Mesenchymal stem cell (in vitro differentiated cells and primary cell): ENCODE results near the gene DSP.
A peak's percentile ranks its signal among the peaks of the same experiment; 100 is the strongest.

Experiments
- DNase-seq: peaks from one replicate; pipeline ENCODE4 v3.0.0-alpha.2; 2013
- H2AFZ ChIP-seq: one replicate; pipeline ENCODE4 v1.6.1; 2013; ENCODE audit warnings: low read depth, mild to moderate bottlenecking, control low read depth, inconsistent platforms, low read length, moderate library complexity
- H2AK5ac ChIP-seq: 2 replicates; pipeline ENCODE4 v1.6.1; 2013; ENCODE audit warnings: low read length, moderate library complexity, mild to moderate bottlenecking, inconsistent platforms; ENCODE audit not compliant: severe bottlenecking
- H2BK120ac ChIP-seq: one replicate; pipeline ENCODE4 v1.6.1; 2013; ENCODE audit warnings: low read depth, mild to moderate bottlenecking, inconsistent platforms, low read length, moderate library complexity
- H2BK12ac ChIP-seq, 2 experiments: one replicate each; pipeline ENCODE4 v1.6.1; 2013; ENCODE audit warnings: inconsistent platforms in 2 of 2, low read length in 2 of 2, mild to moderate bottlenecking in 2 of 2, moderate library complexity in 2 of 2, control low read depth in 1 of 2
- H2BK15ac ChIP-seq: one replicate; pipeline ENCODE4 v1.6.1; 2013; ENCODE audit warnings: mild to moderate bottlenecking, low read depth, inconsistent platforms; ENCODE audit not compliant: poor library complexity, severe bottlenecking
- H2BK5ac ChIP-seq: 2 replicates; pipeline ENCODE4 v1.6.1; 2013; ENCODE audit warnings: low read depth, mild to moderate bottlenecking, low read length, control low read depth, inconsistent platforms; ENCODE audit not compliant: poor library complexity, severe bottlenecking
- H3K14ac ChIP-seq, 2 experiments: one replicate each; pipeline ENCODE4 v1.6.1; 2013; ENCODE audit warnings: inconsistent platforms in 2 of 2, low read length in 2 of 2, control low read depth in 1 of 2, mild to moderate bottlenecking in 1 of 2, moderate library complexity in 1 of 2
- H3K18ac ChIP-seq, 2 experiments: one replicate each; pipeline ENCODE4 v1.6.1; 2013; ENCODE audit warnings: inconsistent platforms in 2 of 2, low read length in 2 of 2, control low read depth in 1 of 2, low read depth in 1 of 2, mild to moderate bottlenecking in 1 of 2
- H3K23ac ChIP-seq, 2 experiments: one replicate each; pipeline ENCODE4 v1.6.1; 2013; ENCODE audit warnings: inconsistent platforms in 2 of 2, low read length in 2 of 2, mild to moderate bottlenecking in 2 of 2, moderate library complexity in 2 of 2, control low read depth in 1 of 2
- H3K27ac ChIP-seq: 2 replicates; pipeline ENCODE4 v1.5.1; 2013; ENCODE audit warnings: mild to moderate bottlenecking, moderate library complexity, low read length, control low read depth, inconsistent platforms; ENCODE audit not compliant: poor library complexity, severe bottlenecking
- H3K27me3 ChIP-seq, 2 experiments: 2 replicates each; pipeline versions ENCODE4 v1.6.1 to v1.7.0; 2013; ENCODE audit warnings: low read length in 2 of 2, mild to moderate bottlenecking in 2 of 2, moderate library complexity in 2 of 2, control low read depth in 1 of 2, inconsistent platforms in 1 of 2; ENCODE audit not compliant: control insufficient read depth in 1 of 2, insufficient read depth in 1 of 2
- H3K36me3 ChIP-seq, 2 experiments: 2 replicates each; pipeline versions ENCODE4 v1.6.1 to v1.7.0; 2013; ENCODE audit warnings: low read length in 2 of 2, control low read depth in 1 of 2, inconsistent platforms in 1 of 2, low read depth in 1 of 2, mild to moderate bottlenecking in 1 of 2; ENCODE audit not compliant: insufficient read depth in 2 of 2, control insufficient read depth in 1 of 2
- H3K4ac ChIP-seq, 2 experiments: one replicate each; pipeline ENCODE4 v1.6.1; 2013; ENCODE audit warnings: inconsistent platforms in 2 of 2, low read length in 2 of 2, mild to moderate bottlenecking in 2 of 2, moderate library complexity in 2 of 2, control low read depth in 1 of 2, low read depth in 1 of 2
- H3K4me1 ChIP-seq: 2 replicates; pipeline ENCODE4 v1.6.1; 2013; ENCODE audit warnings: low read depth, low read length, control low read depth; ENCODE audit not compliant: control insufficient read depth, insufficient read depth
- H3K4me2 ChIP-seq: 2 replicates; pipeline ENCODE4 v1.6.1; 2013; ENCODE audit warnings: low read length, mild to moderate bottlenecking, inconsistent platforms; ENCODE audit not compliant: poor library complexity, severe bottlenecking
- H3K4me3 ChIP-seq, 2 experiments: 2 replicates each; pipeline versions ENCODE4 v1.5.1 to v1.7.0; 2013; ENCODE audit warnings: low read length in 2 of 2, mild to moderate bottlenecking in 2 of 2, control low read depth in 1 of 2, low read depth in 1 of 2; ENCODE audit not compliant: insufficient read depth in 1 of 2
- H3K79me1 ChIP-seq: replicated peaks from 2 replicates; pipeline ENCODE4 v1.6.1; 2013; ENCODE audit warnings: mild to moderate bottlenecking, control low read depth, low read length, inconsistent platforms; ENCODE audit not compliant: poor library complexity, severe bottlenecking
- H3K9ac ChIP-seq: 2 replicates; pipeline ENCODE4 v1.7.0; 2013; ENCODE audit warnings: mild to moderate bottlenecking, low read length, moderate library complexity
- H3K9me3 ChIP-seq: 2 replicates; pipeline ENCODE4 v1.7.0; 2013; ENCODE audit warnings: mild to moderate bottlenecking, low read length; ENCODE audit not compliant: control insufficient read depth
- H4K8ac ChIP-seq: one replicate; pipeline ENCODE4 v1.6.1; 2013; ENCODE audit warnings: inconsistent platforms, mild to moderate bottlenecking, low read length, moderate library complexity
- H4K91ac ChIP-seq: one replicate; pipeline ENCODE4 v1.6.1; 2013; ENCODE audit warnings: mild to moderate bottlenecking, low read length, inconsistent platforms
- WGBS: methylation state at CpG from one replicate; pipeline ENCODE4 v1.1.7; 2013; ENCODE audit warnings: mixed read lengths; 5-methylcytosine and 5-hydroxymethylcytosine counted together

Gene DSP

GRCh38 chr6:7526755-7527154, 14.7 kb upstream of the DSP start:
- Histone ChIP-seq H2BK120ac (no peak overlapping the region), H2BK15ac (no peak overlapping the region), H3K79me1 (no peaks in the 10 kb centered on the region), H3K27ac (no peak overlapping the region), H2BK5ac (no peak overlapping the region), H3K4ac (no peak overlapping the region), H2AFZ (no peak overlapping the region), H3K14ac (no peak overlapping the region), H3K18ac (no peak overlapping the region), H4K8ac (no peak overlapping the region), H4K91ac (no peak overlapping the region), H3K36me3 (no peaks in the 10 kb centered on the region), H3K4me2 (no peak overlapping the region), H3K4me1 (peaks cover 2% of the 10 kb centered on the region), H2AK5ac (no peak overlapping the region), H3K9me3 (no peaks in the 10 kb centered on the region), H3K4me3 (no peak overlapping the region), H3K9ac (no peak overlapping the region), H3K27me3 (peaks cover 0 to 5% of the 10 kb centered on the region in 2 experiments), H2BK12ac (no peak overlapping the region), H3K23ac (no peak overlapping the region)
- no peak for DNase-seq
- 84% methylated on average over 5 of the region's 11 CpGs for whole genome bisulfite sequencing

DNA sequence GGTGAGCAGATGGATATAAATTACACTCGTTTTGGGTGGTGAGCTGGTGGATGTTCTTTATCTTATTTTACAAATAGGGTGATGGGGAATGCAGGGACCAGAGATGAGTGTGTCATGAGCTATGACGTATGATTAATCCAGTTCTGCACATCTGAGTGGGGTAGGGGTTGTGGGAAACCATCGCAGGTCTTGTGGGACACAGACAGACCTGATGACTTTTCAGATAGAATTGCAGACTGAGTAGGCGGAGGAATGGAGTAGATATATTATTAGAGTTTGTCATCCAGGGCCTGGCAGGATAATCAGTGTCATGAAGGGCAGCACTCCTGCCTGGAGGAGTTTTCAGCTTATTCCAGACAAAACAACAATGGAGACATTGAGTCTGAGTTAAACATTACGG, 12.9 kb upstream of the DSP start:
- Histone ChIP-seq H3K23ac (no peak overlapping the region), H2AFZ (no peak overlapping the region), H2BK15ac (no peak overlapping the region), H3K18ac (no peak overlapping the region), H2BK120ac (no peak overlapping the region), H3K4ac (no peak overlapping the region), H2AK5ac (no peak overlapping the region), H3K4me1 (peaks cover 2% of the 10 kb centered on the region), H4K91ac (no peak overlapping the region), H3K4me3 (no peak overlapping the region), H3K9ac (no peak overlapping the region), H2BK12ac (no peak overlapping the region), H3K27ac (no peak overlapping the region), H3K36me3 (no peaks in the 10 kb centered on the region), H3K14ac (no peak overlapping the region), H3K4me2 (no peak overlapping the region), H4K8ac (no peak overlapping the region), H3K27me3 (peaks cover 0 to 5% of the 10 kb centered on the region in 2 experiments), H3K9me3 (no peaks in the 10 kb centered on the region), H2BK5ac (no peak overlapping the region), H3K79me1 (no peaks in the 10 kb centered on the region)
- no peak for DNase-seq
- WGBS: 81% methylated on average over 4 of the region's 5 CpGs

DNA sequence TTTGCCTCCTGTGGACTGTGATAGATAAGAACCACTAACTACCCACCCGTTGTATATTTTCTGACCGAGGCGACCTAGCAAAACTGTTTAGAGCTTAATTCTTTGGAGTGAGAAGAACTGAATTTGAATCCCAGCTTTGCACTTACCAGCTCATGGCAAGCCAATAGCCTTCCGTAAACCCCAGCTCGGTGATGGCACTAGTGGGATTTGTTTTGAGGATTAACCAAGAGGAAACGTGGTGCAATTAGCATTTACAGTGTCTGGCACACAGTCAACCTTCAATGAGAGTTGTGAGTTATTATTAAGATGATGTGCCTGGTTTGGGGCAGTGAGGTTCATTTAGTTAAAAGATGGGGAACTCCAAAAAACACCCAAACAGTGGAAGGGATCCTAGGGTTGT, 12.3 kb upstream of the DSP start:
- Histone ChIP-seq H3K18ac (no peak overlapping the region), H3K4me1 (peaks cover 2% of the 10 kb centered on the region), H4K8ac (no peak overlapping the region), H3K14ac (no peak overlapping the region), H3K27me3 (peaks cover 0 to 1% of the 10 kb centered on the region in 2 experiments), H3K79me1 (no peaks in the 10 kb centered on the region), H3K27ac (no peak overlapping the region), H2BK120ac (no peak overlapping the region), H2BK15ac (no peak overlapping the region), H3K9ac (no peak overlapping the region), H3K9me3 (no peaks in the 10 kb centered on the region), H3K23ac (no peak overlapping the region), H3K4ac (no peak overlapping the region), H3K4me2 (no peak overlapping the region), H2BK5ac (no peak overlapping the region), H2BK12ac (no peak overlapping the region), H4K91ac (no peak overlapping the region), H3K36me3 (no peaks in the 10 kb centered on the region), H3K4me3 (no peak overlapping the region), H2AK5ac (no peak overlapping the region), H2AFZ (no peak overlapping the region)
- WGBS: 70% methylated on average over 6 of the region's 6 CpGs
- no peak for DNase-seq

DNA sequence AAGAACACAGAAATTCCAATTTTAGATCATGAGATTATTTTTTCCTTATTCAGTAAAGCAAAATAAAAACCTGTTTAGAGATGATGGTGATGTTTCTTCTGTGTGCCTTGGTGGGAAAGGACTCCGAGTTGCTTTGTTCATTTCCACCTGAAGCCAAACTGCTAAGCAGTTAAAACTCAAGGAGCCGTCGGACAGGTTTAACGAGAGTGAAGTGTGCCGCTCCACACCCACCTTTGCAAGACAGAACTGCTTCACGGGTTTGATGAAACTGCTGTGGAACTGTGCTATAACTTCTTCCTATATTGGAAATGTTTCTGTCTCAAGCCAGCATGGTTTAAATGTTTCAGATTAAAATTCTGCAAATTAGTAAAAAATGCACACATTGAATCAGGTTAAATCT, 9.2 kb upstream of the DSP start:
- no peak overlapping the region for H3K14ac ChIP-seq
- no peaks in the 10 kb centered on the region for H3K9me3 ChIP-seq
- H2BK12ac ChIP-seq: no peak overlapping the region
- no peaks in the 10 kb centered on the region for H3K27me3 ChIP-seq
- peaks cover 5% of the 10 kb centered on the region for H3K4me1 ChIP-seq
- no peak overlapping the region for H4K91ac ChIP-seq
- no peak overlapping the region for H3K4me2 ChIP-seq
- 56% methylated on average over 6 of the region's 6 CpGs for WGBS
- H3K9ac ChIP-seq: no peak overlapping the region
- H2AK5ac ChIP-seq: peak overlapping the region; percentile 77
- H3K27ac ChIP-seq: no peak overlapping the region
- no peak overlapping the region for H3K23ac ChIP-seq
- no peaks in the 10 kb centered on the region for H3K36me3 ChIP-seq
- no peaks in the 10 kb centered on the region for H3K79me1 ChIP-seq
- H3K4ac ChIP-seq: no peak overlapping the region
- no peak overlapping the region for H2BK120ac ChIP-seq
- H2BK15ac ChIP-seq: no peak overlapping the region
- H3K4me3 ChIP-seq: no peak overlapping the region
- H2AFZ ChIP-seq: no peak overlapping the region
- H4K8ac ChIP-seq: no peak overlapping the region
- no peak overlapping the region for H3K18ac ChIP-seq
- H2BK5ac ChIP-seq: no peak overlapping the region
- no peak for DNase-seq
